ENCODE results near the gene TAS1R3.

Gene TAS1R3

DNA sequence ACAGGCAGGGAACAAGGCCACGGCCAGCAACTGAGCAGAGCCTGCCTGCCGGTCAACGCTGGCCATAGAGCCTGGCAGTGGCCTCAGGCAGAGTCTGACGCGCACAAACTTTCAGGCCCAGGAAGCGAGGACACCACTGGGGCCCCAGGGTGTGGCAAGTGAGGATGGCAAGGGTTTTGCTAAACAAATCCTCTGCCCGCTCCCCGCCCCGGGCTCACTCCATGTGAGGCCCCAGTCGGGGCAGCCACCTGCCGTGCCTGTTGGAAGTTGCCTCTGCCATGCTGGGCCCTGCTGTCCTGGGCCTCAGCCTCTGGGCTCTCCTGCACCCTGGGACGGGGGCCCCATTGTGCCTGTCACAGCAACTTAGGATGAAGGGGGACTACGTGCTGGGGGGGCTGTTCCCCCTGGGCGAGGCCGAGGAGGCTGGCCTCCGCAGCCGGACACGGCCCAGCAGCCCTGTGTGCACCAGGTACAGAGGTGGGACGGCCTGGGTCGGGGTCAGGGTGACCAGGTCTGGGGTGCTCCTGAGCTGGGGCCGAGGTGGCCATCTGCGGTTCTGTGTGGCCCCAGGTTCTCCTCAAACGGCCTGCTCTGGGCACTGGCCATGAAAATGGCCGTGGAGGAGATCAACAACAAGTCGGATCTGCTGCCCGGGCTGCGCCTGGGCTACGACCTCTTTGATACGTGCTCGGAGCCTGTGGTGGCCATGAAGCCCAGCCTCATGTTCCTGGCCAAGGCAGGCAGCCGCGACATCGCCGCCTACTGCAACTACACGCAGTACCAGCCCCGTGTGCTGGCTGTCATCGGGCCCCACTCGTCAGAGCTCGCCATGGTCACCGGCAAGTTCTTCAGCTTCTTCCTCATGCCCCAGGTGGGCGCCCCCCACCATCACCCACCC lies at the start of gene TAS1R3:
TSS of gene TAS1R3 (plus strand) at position 213 of the 898 bp plus-strand sequence. CDS start at position 279, 66 bp downstream.
- Histone ChIP-seq H3K9me3 (ENCODE audit: control insufficient read depth in 1 of 2, low read length in 2 of 2) (no peaks in the 10 kb centered on the region), H3K27ac (ENCODE audit: low read depth, low read length) (no peak within 1 kb of the TSS), H3K4me3 (ENCODE audit: low read depth in 1 of 2, low read length in 2 of 2) (no peak within 1 kb of the TSS), H3K4me1 (ENCODE audit: control insufficient read depth in 1 of 2, insufficient read depth in 2 of 2, low read length in 2 of 2) (peaks cover 13 to 31% of the 10 kb centered on the region in 2 donors), H3K36me3 (ENCODE audit: control insufficient read depth in 1 of 2, insufficient read depth in 2 of 2, low read length in 2 of 2) (peaks cover 4 to 33% of the 10 kb centered on the region in 2 donors), H3K27me3 (ENCODE audit: control insufficient read depth in 1 of 2, insufficient read depth in 2 of 2, low read length in 2 of 2) (peaks cover 0 to 35% of the 10 kb centered on the region in 2 donors), H3K9ac (ENCODE audit: low read depth in 1 of 2, low read length in 2 of 2) (no peak within 1 kb of the TSS)

DNA sequence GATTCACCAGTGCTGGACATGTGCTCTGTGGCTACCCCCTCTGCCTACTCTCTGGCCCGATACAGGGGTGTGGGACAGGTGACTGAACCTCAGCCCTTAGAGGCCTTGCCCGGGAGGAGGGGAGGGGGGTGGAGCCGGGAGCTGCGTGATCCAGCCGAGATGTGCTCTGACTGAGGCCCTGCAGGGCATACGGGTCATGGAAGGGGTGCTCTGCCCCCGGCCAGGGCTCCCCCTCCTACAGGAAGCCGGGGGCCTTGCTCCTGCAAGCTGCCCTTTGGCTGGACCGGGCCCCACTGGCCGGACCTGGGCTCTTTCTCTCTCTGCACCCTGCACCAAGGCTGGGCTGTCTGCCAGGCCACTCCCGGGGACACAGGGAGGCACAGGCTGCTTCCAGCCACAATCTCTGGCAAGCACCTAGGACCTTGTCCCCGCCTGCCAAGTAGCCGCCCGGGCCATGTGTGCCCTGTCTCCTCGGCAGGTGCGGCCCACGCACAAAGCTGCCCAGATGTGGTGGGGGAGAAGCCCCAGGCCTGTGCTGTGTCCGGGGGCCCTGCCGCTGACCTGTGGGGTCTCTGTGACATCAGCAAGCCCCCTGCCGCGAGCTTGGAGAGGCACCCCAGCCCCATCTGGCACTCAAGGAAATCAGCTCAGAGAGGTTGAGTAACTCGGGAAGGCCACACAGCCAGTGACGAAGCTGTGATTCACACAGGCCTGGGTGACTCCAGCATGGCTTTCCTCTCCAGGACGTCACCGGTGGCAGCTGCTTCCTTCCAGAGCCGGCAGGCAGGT lies 49.4 kb upstream of the TAS1R3 start:
- Histone ChIP-seq H3K9me3 (ENCODE audit: control insufficient read depth in 1 of 2, low read length in 2 of 2) (no peaks in the 10 kb centered on the region), H3K4me1 (ENCODE audit: control insufficient read depth in 1 of 2, insufficient read depth in 2 of 2, low read length in 2 of 2) (peaks cover 25 to 26% of the 10 kb centered on the region in 2 donors), H3K36me3 (ENCODE audit: control insufficient read depth in 1 of 2, insufficient read depth in 2 of 2, low read length in 2 of 2) (no peaks in the 10 kb centered on the region), H3K27me3 (ENCODE audit: control insufficient read depth in 1 of 2, insufficient read depth in 2 of 2, low read length in 2 of 2) (peaks cover 0 to 16% of the 10 kb centered on the region in 2 donors), H3K9ac (ENCODE audit: low read depth in 1 of 2, low read length in 2 of 2) (peak overlapping the region; percentile 16 to 36), H3K27ac (ENCODE audit: low read depth, low read length) (peak overlapping the region; percentile 87), H3K4me3 (ENCODE audit: low read depth in 1 of 2, low read length in 2 of 2) (peak overlapping the region; percentile 24 to 36)

DNA sequence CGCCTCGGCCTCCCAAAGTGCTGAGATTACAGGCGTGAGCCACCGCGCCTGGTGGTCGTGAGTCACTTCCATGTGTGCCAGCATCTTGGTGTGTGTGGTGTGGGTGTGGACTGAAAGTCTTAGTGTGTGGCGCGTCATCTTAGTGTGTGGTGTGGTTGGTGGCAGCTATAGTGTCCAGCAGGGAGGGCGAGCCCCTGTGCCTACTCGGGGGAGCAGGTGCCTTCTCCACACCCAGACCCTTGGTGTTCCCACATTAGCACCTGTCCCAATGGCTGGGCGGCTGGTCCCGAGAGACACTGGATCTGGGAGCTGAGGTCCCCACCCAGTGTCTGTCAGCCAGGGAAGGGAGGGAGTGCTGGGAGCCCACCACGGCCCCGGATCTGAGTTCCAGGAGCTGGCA lies 48.1 kb upstream of the TAS1R3 start:
- no peak overlapping the region for H3K4me3 ChIP-seq (ENCODE audit: low read depth in 1 of 2, low read length in 2 of 2)
- H3K27me3 ChIP-seq (ENCODE audit: control insufficient read depth in 1 of 2, insufficient read depth in 2 of 2, low read length in 2 of 2): peaks cover 0 to 26% of the 10 kb centered on the region in 2 donors
- peaks cover 25 to 26% of the 10 kb centered on the region in 2 donors for H3K4me1 ChIP-seq (ENCODE audit: control insufficient read depth in 1 of 2, insufficient read depth in 2 of 2, low read length in 2 of 2)

DNA sequence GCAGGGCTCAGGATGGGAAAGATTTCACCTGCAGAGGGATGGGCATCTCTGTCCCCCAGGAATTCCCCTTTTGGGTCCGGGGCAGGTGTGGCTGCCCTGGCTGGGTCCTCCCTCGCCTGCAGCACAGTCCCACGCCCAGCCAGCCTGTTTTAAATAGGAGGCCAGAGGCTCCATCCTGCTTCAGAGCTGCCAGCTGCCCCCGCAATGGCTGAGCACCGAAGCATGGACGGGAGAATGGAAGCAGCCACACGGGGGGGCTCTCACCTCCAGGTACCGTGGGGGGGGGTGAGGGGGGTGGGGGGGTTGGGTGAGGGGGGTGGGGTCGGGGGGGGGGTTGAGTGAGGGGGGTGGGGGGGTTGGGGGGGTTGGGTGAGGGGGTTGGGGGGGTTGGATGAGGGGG lies 47.3 kb upstream of the TAS1R3 start:
- Histone ChIP-seq H3K9me3 (ENCODE audit: control insufficient read depth in 1 of 2, low read length in 2 of 2) (no peaks in the 10 kb centered on the region), H3K36me3 (ENCODE audit: control insufficient read depth in 1 of 2, insufficient read depth in 2 of 2, low read length in 2 of 2) (no peaks in the 10 kb centered on the region), H3K27ac (ENCODE audit: low read depth, low read length) (no peak overlapping the region), H3K4me3 (ENCODE audit: low read depth in 1 of 2, low read length in 2 of 2) (no peak overlapping the region), H3K27me3 (ENCODE audit: control insufficient read depth in 1 of 2, insufficient read depth in 2 of 2, low read length in 2 of 2) (peaks cover 0 to 26% of the 10 kb centered on the region in 2 donors), H3K9ac (ENCODE audit: low read depth in 1 of 2, low read length in 2 of 2) (no peak overlapping the region), H3K4me1 (ENCODE audit: control insufficient read depth in 1 of 2, insufficient read depth in 2 of 2, low read length in 2 of 2) (peaks cover 22 to 25% of the 10 kb centered on the region in 2 donors)

More for the DNA sequence above, 48.1 kb upstream of the TAS1R3 start:
- Histone ChIP-seq H3K9ac (ENCODE audit: low read depth in 1 of 2, low read length in 2 of 2) (no peak overlapping the region), H3K27ac (ENCODE audit: low read depth, low read length) (no peak overlapping the region), H3K36me3 (ENCODE audit: control insufficient read depth in 1 of 2, insufficient read depth in 2 of 2, low read length in 2 of 2) (no peaks in the 10 kb centered on the region), H3K9me3 (ENCODE audit: control insufficient read depth in 1 of 2, low read length in 2 of 2) (no peaks in the 10 kb centered on the region)

DNA sequence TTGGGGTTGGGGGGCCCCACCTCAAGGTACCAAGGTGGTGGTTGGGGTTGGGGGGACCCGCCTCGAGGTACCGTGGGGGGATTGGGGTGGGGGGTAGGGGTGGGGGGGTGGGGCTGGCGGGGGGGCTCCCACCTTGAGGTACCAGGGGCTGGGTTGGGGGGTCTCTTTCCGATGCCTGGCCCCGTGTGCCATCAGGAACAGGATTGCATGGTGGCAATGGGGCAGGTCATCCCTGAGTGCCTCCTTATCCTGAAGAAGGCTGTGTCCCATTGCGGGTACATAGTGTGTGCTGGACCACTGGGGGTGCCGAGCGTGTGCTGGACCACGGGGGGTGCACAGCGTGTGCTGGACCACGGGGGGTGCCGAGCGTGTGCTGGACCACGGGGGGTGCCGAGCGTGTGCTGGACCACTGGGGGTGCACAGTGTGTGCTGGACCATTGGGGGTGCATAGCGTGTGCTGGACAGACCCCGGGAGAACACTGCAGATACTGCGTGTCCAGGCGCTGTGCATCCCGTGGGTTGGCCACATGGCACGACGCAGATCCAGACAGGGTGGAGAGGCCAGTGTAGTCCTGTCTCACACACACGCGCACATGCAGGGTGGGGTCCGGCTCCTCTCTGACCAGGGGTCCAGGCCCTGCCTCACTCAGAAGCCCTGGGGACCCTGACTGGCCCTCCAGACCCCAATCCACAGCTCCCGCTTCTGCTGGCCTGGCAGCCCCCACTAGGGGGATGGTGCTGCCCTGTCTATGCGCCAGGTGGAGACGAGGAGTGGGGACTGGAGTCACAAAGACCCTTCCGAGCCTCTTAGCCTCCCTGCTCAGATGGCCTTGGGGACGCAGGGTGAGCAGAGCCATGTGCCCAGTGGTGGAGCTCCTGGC lies 46.6 kb upstream of the TAS1R3 start:
- H3K9ac ChIP-seq (ENCODE audit: low read depth in 1 of 2, low read length in 2 of 2): no peak overlapping the region
- no peak overlapping the region for H3K27ac ChIP-seq (ENCODE audit: low read depth, low read length)
- peaks cover 0 to 26% of the 10 kb centered on the region in 2 donors for H3K27me3 ChIP-seq (ENCODE audit: control insufficient read depth in 1 of 2, insufficient read depth in 2 of 2, low read length in 2 of 2)
- H3K36me3 ChIP-seq (ENCODE audit: control insufficient read depth in 1 of 2, insufficient read depth in 2 of 2, low read length in 2 of 2): no peaks in the 10 kb centered on the region
- no peak overlapping the region for H3K4me3 ChIP-seq (ENCODE audit: low read depth in 1 of 2, low read length in 2 of 2)
- no peaks in the 10 kb centered on the region for H3K9me3 ChIP-seq (ENCODE audit: control insufficient read depth in 1 of 2, low read length in 2 of 2)
- H3K4me1 ChIP-seq (ENCODE audit: control insufficient read depth in 1 of 2, insufficient read depth in 2 of 2, low read length in 2 of 2): peaks cover 21% of the 10 kb centered on the region in 2 donors

DNA sequence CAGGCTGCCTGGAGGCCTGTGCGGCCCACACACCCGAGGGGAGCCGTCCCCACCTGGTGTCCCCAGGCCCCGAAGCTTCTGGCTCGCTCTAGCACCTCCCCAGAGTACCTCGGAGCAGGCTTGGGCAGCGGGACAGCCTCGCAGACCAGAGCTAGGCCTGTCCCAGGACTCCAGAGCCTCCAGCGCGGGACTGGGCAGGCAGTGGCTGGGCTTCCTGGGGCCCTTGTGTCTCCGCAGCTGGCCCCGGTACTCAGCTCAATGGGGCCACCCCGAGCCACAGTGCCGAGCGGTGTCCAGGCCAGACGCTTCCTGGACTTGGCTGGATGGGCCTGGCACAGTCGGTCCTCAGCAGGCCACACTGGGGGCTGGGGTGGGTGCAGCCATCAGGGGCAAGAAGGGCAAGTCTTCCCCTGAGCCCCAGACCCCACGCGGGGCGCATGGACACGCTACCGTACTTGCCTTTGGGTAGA lies 45.9 kb upstream of the TAS1R3 start:
- H3K9ac ChIP-seq (ENCODE audit: low read depth in 1 of 2, low read length in 2 of 2): no peak overlapping the region
- no peaks in the 10 kb centered on the region for H3K9me3 ChIP-seq (ENCODE audit: control insufficient read depth in 1 of 2, low read length in 2 of 2)
- H3K4me3 ChIP-seq (ENCODE audit: low read depth in 1 of 2, low read length in 2 of 2): no peak overlapping the region
- no peak overlapping the region for H3K27ac ChIP-seq (ENCODE audit: low read depth, low read length)
- H3K27me3 ChIP-seq (ENCODE audit: control insufficient read depth in 1 of 2, insufficient read depth in 2 of 2, low read length in 2 of 2): peaks cover 0 to 26% of the 10 kb centered on the region in 2 donors
- no peaks in the 10 kb centered on the region for H3K36me3 ChIP-seq (ENCODE audit: control insufficient read depth in 1 of 2, insufficient read depth in 2 of 2, low read length in 2 of 2)
- H3K4me1 ChIP-seq (ENCODE audit: control insufficient read depth in 1 of 2, insufficient read depth in 2 of 2, low read length in 2 of 2): peaks cover 21% of the 10 kb centered on the region in 2 donors

DNA sequence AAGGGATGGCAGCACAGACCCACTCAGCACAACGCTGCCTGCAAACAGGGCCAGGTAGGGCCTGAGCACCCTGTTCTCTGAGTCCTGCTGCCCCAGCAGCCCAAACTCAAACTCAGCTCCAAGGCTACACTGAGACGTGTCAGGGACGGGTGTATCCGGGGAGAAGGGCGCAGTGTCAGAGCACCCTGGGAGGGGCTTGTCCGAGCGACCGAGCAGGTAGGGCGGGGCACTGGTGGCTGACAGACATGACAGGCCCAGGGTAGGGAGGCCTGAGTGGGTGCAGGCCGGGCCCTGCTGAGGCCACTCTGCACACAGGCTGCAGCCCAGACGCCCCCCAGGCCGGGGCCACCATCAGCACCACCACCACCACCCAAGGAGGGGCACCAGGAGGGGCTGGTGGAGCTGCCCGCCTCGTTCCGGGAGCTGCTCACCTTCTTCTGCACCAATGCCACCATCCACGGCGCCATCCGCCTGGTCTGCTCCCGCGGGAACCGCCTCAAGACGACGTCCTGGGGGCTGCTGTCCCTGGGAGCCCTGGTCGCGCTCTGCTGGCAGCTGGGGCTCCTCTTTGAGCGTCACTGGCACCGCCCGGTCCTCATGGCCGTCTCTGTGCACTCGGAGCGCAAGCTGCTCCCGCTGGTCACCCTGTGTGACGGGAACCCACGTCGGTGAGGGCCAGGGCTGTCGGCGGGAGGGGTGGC lies 45.3 kb upstream of the TAS1R3 start:
- no peaks in the 10 kb centered on the region for H3K9me3 ChIP-seq (ENCODE audit: control insufficient read depth in 1 of 2, low read length in 2 of 2)
- H3K9ac ChIP-seq (ENCODE audit: low read depth in 1 of 2, low read length in 2 of 2): no peak overlapping the region
- H3K4me1 ChIP-seq (ENCODE audit: control insufficient read depth in 1 of 2, insufficient read depth in 2 of 2, low read length in 2 of 2): peaks cover 22 to 26% of the 10 kb centered on the region in 2 donors
- peaks cover 0 to 26% of the 10 kb centered on the region in 2 donors for H3K27me3 ChIP-seq (ENCODE audit: control insufficient read depth in 1 of 2, insufficient read depth in 2 of 2, low read length in 2 of 2)
- H3K27ac ChIP-seq (ENCODE audit: low read depth, low read length): no peak overlapping the region
- H3K36me3 ChIP-seq (ENCODE audit: control insufficient read depth in 1 of 2, insufficient read depth in 2 of 2, low read length in 2 of 2): no peaks in the 10 kb centered on the region
- H3K4me3 ChIP-seq (ENCODE audit: low read depth in 1 of 2, low read length in 2 of 2): no peak overlapping the region

DNA sequence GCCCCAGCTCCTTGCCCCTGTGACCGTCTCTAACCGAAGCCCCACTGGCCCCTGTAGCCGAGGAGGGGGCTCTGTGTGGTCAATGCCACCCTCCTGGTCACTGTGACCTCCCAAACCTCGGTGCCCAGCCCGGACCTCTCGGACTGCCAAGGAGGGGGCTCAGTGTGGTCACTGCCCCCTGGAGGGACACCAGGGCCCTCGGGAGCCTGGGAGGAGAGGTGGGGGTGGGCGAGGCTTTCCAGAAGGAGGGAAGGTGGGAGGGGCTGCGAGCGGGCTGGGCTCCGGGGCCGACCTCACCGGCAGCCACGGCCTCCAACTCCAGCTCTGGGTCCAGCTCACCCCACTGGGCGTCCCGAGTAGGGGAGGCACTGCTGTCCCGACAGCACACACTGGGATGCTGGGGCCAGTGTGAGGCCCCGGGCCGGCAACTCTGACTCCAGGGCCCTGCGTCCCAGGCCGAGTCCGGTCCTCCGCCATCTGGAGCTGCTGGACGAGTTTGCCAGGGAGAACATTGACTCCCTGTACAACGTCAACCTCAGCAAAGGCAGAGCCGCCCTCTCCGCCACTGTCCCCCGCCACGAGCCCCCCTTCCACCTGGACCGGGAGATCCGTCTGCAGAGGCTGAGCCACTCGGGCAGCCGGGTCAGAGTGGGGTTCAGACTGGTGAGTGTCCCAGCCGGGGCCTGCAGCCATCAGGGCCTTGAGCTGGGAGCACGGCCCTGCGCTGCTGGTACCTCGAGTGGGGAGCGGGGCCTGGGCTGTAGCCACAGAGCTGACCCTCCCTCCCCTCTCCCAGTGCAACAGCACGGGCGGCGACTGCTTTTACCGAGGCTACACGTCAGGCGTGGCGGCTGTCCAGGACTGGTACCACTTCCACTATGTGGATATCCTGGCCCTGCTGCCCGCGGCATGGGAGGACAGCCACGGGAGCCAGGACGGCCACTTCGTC lies 44.5 kb upstream of the TAS1R3 start:
- no peak overlapping the region for H3K4me3 ChIP-seq (ENCODE audit: low read depth in 1 of 2, low read length in 2 of 2)
- H3K9ac ChIP-seq (ENCODE audit: low read depth in 1 of 2, low read length in 2 of 2): no peak overlapping the region

More for the DNA sequence above, 44.5 kb upstream of the TAS1R3 start:
- H3K4me1 ChIP-seq (ENCODE audit: control insufficient read depth in 1 of 2, insufficient read depth in 2 of 2, low read length in 2 of 2): peaks cover 23 to 25% of the 10 kb centered on the region in 2 donors
- peaks cover 0 to 26% of the 10 kb centered on the region in 2 donors for H3K27me3 ChIP-seq (ENCODE audit: control insufficient read depth in 1 of 2, insufficient read depth in 2 of 2, low read length in 2 of 2)
- no peaks in the 10 kb centered on the region for H3K36me3 ChIP-seq (ENCODE audit: control insufficient read depth in 1 of 2, insufficient read depth in 2 of 2, low read length in 2 of 2)
- no peaks in the 10 kb centered on the region for H3K9me3 ChIP-seq (ENCODE audit: control insufficient read depth in 1 of 2, low read length in 2 of 2)
- no peak overlapping the region for H3K27ac ChIP-seq (ENCODE audit: low read depth, low read length)

Data from duodenal mucosa (tissue), 2 donors.